Stimulated activated CD8-positive, alpha-beta memory T cell treated with anti-CD3 and anti-CD28 coated beads, Interleukin-2, amount 100 ng/mL, for 1 hour (primary cell): ENCODE results near the gene GRB10.

Experiments used
- DNase-seq, 2 donors: peaks; one replicate each; pipeline ENCODE4 v3.0.0-alpha.2; 2020; ENCODE audit warnings: low read depth in 2 of 2

GRB10 gene

DNA sequence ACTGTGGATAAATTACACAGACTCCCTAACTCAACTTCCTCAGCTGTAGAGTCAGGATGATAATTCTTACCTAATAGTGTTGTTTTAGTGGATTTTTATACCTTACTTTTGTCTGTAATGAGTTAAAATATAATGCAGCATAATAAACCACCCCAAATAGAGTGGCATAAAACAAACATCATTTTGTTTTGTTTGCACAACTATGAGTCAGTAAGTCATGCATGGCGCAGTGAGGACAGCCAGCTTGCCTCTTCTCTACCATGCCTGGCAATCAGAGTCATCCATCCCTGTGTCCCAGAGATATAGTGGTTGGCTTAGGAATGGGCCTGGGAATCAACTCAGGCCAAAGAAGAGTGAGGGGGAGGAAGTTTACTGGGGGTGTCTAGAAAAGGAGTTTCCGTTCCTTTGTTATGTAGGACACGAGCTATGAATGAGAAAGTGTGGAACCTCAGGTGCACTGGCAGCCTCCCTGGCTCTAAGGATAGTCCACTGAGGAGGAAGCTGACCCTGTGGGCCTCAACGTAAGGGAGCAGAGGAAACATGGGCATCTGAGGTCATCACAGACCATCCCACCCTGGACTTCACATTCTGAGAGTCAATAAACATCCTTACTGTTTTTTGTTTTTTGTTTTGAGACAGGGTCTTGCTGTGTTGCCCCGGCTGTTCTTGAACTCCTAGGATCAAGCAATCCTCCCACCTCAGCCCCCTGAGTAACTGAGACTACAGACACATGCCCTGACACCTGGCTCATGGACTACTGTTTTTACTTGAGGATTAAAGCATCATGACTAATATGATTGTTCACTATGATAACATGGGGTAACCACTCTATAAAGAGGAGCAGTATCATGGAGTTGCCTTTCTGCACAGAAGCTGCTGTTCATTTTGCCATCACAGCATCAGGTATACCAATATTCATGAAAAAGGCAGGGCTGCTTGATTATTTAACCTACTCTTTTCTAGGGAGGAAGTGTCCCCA is 21.0 kb upstream of the GRB10 start:
- DNase-seq = no peak

DNA sequence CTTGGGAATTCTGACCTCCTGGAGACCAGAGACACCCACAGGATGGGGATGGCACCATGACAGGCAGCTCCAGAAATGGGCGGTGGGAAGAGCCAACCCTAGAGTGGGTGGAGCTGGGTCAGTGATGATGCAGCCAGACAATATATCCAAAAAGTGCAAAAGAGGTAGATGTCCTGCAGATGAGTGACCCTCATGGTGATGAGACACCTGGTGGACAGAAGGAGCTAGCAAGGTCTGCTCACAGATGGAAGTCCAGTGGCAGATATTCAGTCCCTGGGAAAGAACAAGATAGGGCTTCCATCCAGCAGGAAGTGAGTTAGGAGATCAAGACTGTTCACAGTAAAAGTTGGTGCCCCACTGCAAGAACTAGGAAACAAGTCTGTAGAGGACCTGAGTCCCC is 19.2 kb upstream of the GRB10 start:
- DNase-seq = no peak

GRCh38 chr7:50799873-50800272 is 17.2 kb upstream of the GRB10 start:
- no peak for DNase-seq

DNA sequence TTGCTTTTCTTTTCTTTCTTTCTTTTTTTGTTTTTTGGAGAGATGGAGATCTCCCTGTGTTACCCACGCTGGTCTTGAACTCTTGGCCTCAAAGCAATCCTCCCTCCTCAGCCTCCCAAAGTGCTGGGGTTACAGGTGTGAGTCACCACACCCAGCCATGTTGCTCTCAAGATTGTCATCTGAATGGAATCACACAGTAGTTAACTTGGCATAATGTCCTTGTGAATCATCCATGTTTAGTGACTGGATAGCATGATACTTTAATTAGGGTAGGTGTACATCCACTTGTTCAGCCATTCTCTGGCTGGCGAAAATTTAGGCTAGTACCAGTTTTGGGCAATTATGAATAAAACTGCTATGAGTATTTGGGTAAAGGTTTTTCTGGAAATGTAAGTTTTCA is 15.4 kb upstream of the GRB10 start:
- no peak for DNase-seq

GRCh38 chr7:50795831-50796230 is 13.1 kb upstream of the GRB10 start:
- no peak for DNase-seq

GRCh38 chr7:50795253-50795652 is 12.6 kb upstream of the GRB10 start:
- DNase-seq = no peak

DNA sequence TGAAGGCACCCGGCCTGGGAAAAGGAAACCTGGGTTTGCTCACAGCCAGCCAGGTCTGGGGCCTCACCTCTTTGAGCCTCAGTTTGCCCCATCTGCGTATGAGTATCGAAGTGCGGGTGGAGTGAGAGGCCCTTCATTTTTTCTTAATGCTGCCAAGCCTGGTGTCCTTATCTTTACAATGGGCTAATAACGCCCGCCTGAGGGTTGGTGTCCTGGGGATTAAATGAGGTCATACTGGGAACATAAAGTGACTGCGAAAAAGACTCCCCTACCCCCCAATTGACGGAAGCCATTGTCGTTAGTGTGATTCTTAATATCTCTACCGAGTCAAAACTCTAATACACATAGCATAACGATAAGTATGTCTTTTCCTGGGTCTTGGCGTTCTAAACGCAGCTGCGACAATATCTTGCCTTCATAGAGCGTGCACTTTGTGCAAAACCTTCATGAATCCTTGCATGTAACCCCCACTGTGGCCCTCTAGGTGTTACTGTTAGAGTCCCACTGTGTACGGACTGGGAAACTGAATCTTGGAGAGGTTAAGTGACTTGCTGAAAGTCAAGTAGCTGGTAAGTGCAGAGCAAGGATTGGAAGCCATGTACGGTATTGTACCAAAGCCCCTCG is 11.4 kb upstream of the GRB10 start:
- DNase-seq = no peak

DNA sequence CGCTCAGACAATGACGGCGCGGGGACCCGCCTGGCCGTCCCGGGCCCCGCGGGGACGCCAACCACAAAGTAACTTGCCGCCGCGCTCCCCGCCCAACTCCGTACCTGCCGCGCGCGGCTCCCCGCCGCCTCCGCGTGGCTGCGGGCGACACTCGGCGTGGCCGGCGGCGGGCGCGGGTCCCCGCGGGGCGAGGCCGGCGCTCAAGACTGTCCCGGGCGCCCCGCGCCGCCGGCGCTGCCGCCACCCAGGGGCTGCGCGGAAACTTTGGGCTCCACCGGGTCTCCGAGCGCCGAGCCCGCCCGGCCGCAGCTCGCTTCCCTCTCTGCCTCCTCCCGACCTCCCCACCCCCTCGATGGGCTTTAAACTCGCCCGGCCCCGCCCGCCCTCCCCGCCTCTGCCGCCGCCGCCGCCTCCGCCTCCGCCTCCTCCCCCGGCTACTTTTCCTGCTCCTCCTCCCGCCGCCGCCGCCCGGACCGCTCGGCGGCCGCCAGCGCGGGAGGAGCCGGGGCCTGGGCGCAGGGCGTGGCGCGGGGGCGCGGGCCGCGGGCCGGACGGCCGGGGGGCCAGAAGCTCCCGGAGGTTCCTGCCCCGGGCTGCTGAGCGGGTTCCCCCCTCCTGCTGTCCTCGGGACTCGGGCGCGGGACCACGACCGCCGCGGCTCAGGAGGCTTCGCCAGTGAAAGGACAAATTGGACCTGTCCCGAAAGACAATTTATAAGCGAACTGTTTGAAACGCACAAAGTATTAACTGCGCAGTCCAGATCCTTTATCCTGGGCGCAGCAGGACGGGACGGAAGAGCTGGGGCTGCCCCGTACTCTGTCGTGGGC is 10.6 kb upstream of the GRB10 start:
- DNase-seq = no peak

DNA sequence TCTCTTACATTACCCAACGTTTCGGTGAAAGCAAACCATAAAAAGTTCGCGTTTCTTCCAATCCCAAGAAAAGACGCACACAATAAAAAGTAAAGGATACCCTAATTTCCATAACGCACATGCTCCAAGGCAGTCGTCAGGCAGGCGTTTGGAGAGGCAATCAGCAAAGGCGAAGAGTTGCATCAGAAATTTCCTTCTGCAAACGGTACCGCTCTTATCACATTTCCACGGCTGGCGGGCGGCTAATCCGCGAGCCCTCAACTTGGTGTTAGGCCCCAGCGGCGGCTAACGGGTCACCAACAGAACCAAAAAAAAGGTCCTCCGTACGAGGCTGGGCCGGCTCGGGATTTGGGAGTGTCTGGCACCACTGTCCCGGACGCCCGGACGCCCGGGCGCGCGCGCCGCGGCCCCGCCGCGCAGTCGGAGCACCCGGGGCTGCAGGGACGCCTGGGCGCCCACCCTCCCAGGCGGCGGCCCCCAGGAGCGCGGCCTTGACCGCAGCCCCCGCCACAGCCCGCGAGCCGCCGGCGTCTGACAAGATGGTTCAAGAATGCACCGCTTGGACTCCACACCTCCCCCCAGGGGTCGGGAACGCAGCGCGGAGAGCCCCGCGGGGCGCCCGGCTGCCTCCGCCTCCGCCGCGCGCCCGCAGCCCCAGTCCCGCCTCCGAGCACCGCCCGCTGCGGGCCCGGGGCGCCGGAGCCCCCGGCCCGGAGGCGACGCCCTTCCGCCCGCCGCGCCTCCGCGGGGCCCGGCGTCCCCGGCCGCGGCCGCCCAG is 9.8 kb upstream of the GRB10 start:
- DNase-seq = no peak

GRCh38 chr7:50791938-50792341 is 9.2 kb upstream of the GRB10 start:
- DNase-seq = no peak

- no peak for DNase-seq
Measured at GRCh38 chr7:50791363-50791937, 8.8 kb upstream of the GRB10 start.

DNA sequence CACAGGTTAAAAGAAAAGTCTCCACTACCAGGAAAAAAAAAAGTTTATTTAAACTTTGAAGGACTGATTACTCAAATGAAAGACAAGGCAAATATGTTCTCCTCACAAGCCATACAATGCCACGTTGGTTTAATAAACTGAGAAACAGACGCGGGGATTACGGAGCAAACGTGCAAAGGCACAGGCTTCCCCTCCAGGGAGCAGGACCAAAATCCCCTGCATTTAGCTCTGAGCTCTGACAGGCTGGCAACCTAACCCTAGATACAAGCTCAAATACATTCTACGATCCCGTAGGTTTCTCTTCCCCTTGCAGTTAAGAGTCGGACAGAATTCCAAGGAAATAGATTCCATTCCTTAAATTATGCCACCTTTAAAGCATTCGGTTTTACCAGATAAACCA is 7.7 kb upstream of the GRB10 start:
- no peak for DNase-seq

GRCh38 chr7:50788382-50788781 is 5.7 kb upstream of the GRB10 start:
- no peak for DNase-seq

- no peak for DNase-seq
Measured at GRCh38 chr7:50787825-50788224, 5.1 kb upstream of the GRB10 start.

DNA sequence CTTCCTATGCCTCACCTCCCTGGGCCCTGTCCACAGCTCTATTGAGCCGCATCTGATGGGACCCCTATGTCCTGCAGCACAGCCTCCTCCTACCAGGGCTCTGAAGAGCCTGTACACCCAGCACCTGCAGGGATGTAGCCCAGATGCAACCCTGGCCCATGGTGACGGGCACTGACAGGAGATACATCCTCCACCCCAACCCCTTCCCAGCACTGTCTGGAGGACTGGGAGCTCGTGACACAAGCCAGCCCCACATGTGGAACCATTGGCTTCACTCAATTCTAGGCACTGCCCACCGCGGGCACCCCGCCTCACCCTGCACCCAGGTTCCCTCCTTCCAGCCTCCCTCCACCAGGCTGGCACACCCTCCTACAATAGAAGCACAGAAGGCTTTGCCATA is 2.6 kb upstream of the GRB10 start:
- DNase-seq = no peak

GRCh38 chr7:50783801-50784507 is 1.3 kb upstream of the GRB10 start:
- no peak for DNase-seq

GRCh38 chr7:50783303-50783702 is 607 bp upstream of the GRB10 start:
- DNase-seq = no peak

DNA sequence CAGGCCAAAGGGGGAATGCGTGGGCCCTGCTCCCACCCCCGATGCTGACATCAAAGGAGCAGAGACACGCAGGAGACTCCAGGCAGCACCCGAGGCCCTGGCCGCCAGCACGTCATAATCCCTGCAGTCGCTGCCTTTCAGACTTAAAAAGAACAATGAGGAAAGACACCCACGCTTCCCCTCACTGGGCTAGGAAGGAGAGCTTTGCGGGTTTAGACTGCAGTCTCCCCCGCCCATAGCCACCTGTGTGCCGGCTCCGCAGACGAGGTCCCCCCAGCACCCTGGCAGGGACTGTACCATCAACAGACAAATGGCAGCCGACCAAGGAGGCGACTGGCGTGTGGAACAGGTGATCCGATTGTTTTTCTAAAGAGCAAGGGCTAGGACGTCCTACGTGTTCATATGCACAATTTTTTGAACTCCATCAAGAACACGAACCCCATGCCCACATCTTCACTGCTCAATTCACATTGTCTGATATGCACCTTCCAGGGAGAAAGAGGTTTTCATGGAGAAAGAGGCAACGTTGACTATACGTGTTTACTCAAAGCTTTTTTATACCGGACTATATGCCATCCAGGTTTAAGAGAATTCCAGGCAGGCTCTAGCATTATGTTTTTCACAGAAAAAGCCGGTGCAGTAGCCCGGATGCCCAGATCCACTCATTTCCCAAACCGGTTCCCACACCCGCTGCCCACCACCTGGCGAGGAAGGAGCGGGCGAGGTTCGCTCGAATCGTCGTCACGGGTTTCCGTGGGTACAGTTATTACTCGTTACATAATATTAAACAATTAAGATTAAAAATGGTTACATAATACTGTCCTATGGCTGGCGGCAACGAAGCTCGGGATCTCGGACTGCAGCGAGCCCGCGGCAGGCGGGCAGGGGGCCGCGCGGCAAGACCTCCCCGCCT is 1.1 kb downstream of the GRB10 start:
- no peak for DNase-seq

GRCh38 chr7:50780436-50780835 is 2.3 kb downstream of the GRB10 start:
- DNase-seq = no peak

DNA sequence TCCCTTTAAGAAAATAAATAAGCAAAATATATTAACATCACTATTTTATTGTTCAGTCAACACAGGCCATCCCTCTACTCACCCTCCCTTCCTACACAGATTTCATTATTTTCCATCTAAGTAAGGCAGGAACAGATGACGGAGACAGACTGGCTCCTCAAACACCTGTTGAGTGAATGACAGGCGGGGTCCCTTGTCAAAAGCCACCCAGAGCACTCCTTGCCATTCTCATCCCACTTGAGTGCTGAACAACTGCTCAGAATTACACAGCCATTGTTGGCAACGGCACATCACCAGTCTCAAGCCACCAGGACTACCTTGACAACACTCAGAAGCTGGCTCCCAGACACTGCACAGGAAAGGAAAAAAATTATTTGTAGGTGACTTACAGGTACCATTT is 3.3 kb downstream of the GRB10 start:
- DNase-seq = no peak
